Measurements from ENCODE around the gene HTR3E. TPM values are rescaled to one million over a fixed set of nuclear protein-coding genes. Genes with fewer than 3 reads are reported as not detected.

The HTR3E gene
- total RNA-seq, 2 experiments from 2014 or later: not detected

DNA sequence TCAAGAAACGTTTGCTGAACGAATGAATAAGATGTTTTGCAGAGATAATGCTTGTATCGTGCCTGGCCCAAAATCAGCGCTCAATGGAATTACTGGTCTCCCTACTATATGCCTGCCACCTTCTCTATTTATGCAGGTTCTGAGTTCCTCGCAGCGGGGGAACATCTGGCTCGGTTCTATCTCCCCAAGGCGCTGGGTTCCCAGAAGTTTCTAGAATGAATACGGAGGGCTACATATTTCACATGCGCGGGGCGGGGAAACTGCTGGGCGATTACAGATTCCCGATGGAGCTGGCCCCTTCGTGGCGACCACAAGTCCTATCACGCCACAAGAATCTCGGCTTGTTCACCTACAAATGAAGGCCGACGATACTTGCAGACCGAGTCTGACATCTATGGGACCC, 37.9 kb downstream of the HTR3E start:
- H3K27me3 Mint-ChIP-seq: no peaks in the 10 kb centered on the region
- peak; percentile 35 for ATAC-seq
- ChIA-PET POLR2A (interaction anchor here (0.7 to 3.6 kb wide), 8 partner anchors 10 to 435 kb away, joined by 3 to 40 read pairs (median 4); partner anchors contain the start of gene ABCF3), CTCF (interaction anchor here (0.7 to 1.5 kb wide), 7 partner anchors 10 to 250 kb away, joined by 3 to 5 read pairs (median 4); partner anchors contain the start of genes ABCC5 and PARL)
- H3K36me3 Mint-ChIP-seq (ENCODE audit: low read depth): peaks cover 17% of the 10 kb centered on the region
- TF ChIP-seq, protein P1, sequence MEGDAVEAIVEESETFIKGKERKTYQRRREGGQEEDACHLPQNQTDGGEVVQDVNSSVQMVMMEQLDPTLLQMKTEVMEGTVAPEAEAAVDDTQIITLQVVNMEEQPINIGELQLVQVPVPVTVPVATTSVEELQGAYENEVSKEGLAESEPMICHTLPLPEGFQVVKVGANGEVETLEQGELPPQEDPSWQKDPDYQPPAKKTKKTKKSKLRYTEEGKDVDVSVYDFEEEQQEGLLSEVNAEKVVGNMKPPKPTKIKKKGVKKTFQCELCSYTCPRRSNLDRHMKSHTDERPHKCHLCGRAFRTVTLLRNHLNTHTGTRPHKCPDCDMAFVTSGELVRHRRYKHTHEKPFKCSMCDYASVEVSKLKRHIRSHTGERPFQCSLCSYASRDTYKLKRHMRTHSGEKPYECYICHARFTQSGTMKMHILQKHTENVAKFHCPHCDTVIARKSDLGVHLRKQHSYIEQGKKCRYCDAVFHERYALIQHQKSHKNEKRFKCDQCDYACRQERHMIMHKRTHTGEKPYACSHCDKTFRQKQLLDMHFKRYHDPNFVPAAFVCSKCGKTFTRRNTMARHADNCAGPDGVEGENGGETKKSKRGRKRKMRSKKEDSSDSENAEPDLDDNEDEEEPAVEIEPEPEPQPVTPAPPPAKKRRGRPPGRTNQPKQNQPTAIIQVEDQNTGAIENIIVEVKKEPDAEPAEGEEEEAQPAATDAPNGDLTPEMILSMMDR (IDR thresholded peaks at IDR 0.05): no peak
- peak overlapping the region; percentile 88 for H3K4me3 Mint-ChIP-seq
- peaks cover 28% of the 10 kb centered on the region for H3K4me1 Mint-ChIP-seq (ENCODE audit: low read depth)
- intact Hi-C loops (cut with micrococcal nuclease): loop anchor here (2.0 to 10.0 kb wide), 2 partner anchors 114 to 240 kb away; partner anchors contain the start of genes ALG3 and EEF1AKMT4
- no peaks in the 10 kb centered on the region for H3K9me3 Mint-ChIP-seq
- peak overlapping the region; percentile 91 for H3K27ac Mint-ChIP-seq
- DNase-seq: no peak

DNA sequence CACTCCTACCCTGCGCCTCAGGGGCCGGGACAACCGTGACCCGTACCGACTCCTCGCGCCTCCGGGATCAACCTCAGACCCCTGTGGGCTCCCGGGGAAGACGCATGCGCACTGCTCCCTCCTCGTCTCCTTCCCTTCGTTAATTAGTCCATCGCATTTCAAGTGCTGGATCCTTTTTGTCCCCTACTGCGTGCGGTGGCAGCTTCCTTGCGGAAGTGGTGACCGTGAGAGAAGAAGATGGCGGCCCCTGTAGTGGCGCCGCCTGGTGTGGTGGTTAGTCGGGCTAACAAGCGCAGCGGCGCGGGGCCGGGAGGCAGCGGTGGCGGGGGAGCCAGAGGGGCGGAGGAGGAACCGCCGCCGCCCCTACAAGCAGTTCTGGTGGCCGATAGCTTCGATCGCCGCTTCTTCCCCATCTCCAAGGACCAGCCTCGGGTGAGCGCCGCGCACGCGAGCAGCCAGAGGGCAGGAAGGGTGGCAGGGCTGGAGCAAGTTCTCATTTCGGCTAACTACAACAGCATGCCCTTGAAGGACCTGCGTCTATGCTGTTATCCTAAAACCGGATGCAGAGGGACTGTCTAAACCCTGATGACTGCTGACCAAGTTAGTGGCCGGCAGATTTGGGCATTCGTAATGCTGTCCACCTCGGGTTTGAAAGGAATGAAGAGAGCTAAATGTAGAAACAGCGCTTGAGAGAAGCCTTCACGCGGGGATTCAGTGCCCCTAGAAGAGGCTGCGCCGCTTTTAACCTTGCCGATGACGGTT, 38.5 kb downstream of the HTR3E start, which contains the start of gene EIF2B5:
TSS of gene EIF2B5 (plus strand) at position 210 of the 762 bp plus-strand sequence. CDS start at position 238, 28 bp downstream.
- H3K9me3 Mint-ChIP-seq: no peaks in the 10 kb centered on the region
- peaks cover 21% of the 10 kb centered on the region for H3K36me3 Mint-ChIP-seq (ENCODE audit: low read depth)
- DNase-seq (peak; percentile 92), ATAC-seq (peak; percentile 87)
- no peaks in the 10 kb centered on the region for H3K27me3 Mint-ChIP-seq
- ChIA-PET CTCF (interaction anchor here (0.7 to 1.5 kb wide), 10 partner anchors 9 to 250 kb away, joined by 3 to 5 read pairs (median 4); partner anchors contain the start of genes ABCC5, EEF1AKMT4 and PARL), POLR2A (interaction anchor here (0.7 to 3.6 kb wide), 9 partner anchors 10 to 436 kb away, joined by 3 to 40 read pairs (median 3); partner anchors contain the start of genes ABCC5 and ABCF3)
- H3K27ac Mint-ChIP-seq: peak within 1 kb of the TSS; percentile 91
- TF ChIP-seq, protein P1 (IDR thresholded peaks at IDR 0.05): no peak
- peaks cover 28% of the 10 kb centered on the region for H3K4me1 Mint-ChIP-seq (ENCODE audit: low read depth)
- intact Hi-C loops (cut with micrococcal nuclease): loop anchor here (2.0 to 10.0 kb wide), 2 partner anchors 113 to 241 kb away; partner anchors contain the start of genes ALG3 and EEF1AKMT4
- peak within 1 kb of the TSS; percentile 88 for H3K4me3 Mint-ChIP-seq

DNA sequence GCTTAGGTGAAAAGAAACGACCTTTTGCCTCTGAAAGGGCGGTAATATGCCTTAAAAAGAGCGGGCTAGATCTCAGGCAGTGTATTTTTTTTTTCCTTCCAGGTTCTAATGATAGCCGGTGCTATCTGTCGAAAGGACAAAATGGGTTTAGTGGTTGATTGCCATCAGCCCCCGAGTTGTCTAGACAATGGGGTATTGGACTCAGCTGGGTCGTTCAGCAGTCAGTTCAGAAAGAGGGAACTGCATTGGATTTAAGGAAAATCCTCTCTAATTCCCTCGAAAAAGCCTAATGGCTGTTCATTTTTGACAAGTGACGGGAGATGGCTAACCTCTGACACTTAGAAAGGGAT, 39.0 kb downstream of the HTR3E start:
- Mint-ChIP-seq H3K27me3 (no peaks in the 10 kb centered on the region), H3K9me3 (no peaks in the 10 kb centered on the region), H3K27ac (peak overlapping the region; percentile 91), H3K36me3 (ENCODE audit: low read depth) (peaks cover 21% of the 10 kb centered on the region), H3K4me1 (ENCODE audit: low read depth) (peaks cover 28% of the 10 kb centered on the region), H3K4me3 (peak overlapping the region; percentile 88)
- ATAC-seq: no peak
- ChIA-PET POLR2A (interaction anchor here (0.8 to 3.6 kb wide), 6 partner anchors 9 to 118 kb away, joined by 3 to 40 read pairs (median 7); partner anchors contain the start of genes ABCC5 and ABCF3), CTCF (interaction anchor here (0.7 to 1.1 kb wide), 4 partner anchors 9 to 114 kb away, joined by 3 to 4 read pairs (median 4); partner anchors contain the start of gene EEF1AKMT4)
- TF ChIP-seq, protein P1 (IDR thresholded peaks at IDR 0.05): no peak
- intact Hi-C loops (cut with micrococcal nuclease): loop anchor here (2.0 to 10.0 kb wide), 2 partner anchors 113 to 241 kb away; partner anchors contain the start of genes ALG3 and EEF1AKMT4
- DNase-seq: no peak

DNA sequence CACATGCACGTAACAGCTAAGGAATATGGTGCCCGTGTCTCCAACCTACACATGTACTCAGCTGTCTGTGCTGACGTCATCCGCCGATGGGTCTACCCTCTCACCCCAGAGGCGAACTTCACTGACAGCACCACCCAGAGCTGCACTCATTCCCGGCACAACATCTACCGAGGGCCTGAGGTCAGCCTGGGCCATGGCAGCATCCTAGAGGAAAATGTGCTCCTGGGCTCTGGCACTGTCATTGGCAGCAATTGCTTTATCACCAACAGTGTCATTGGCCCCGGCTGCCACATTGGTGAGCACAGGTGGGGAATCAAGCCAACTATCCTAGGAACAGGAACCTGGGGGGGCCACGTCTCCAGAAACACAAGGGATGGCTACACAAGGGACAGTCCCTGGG, 43.6 kb downstream of the HTR3E start:
- peaks cover 20% of the 10 kb centered on the region for H3K4me1 Mint-ChIP-seq (ENCODE audit: low read depth)
- H3K4me3 Mint-ChIP-seq: no peak overlapping the region
- TF ChIP-seq, protein P1 (IDR thresholded peaks at IDR 0.05): no peak
- no peaks in the 10 kb centered on the region for H3K27me3 Mint-ChIP-seq
- CTCF ChIA-PET: no interaction called here
- POLR2A ChIA-PET: no interaction called here
- no peaks in the 10 kb centered on the region for H3K9me3 Mint-ChIP-seq
- ATAC-seq (no peak), DNase-seq (no peak)
- peaks cover 47% of the 10 kb centered on the region for H3K36me3 Mint-ChIP-seq (ENCODE audit: low read depth)
- H3K27ac Mint-ChIP-seq: no peak overlapping the region
- intact Hi-C loops (cut with micrococcal nuclease): no loop called here

Measured in activated CD8-positive, alpha-beta T cell treated with anti-CD3 and anti-CD28 coated beads for 36 hours (primary cell).